ENCODE results near the gene FGF13. TPM values are rescaled to one million over a fixed set of nuclear protein-coding genes. Genes with fewer than 3 reads are reported as not detected.

The FGF13 gene
- total RNA-seq = 10 to 100 TPM in 2 of 5 donors, 1 to 10 TPM in 1, under 1 TPM in 1, not detected in 1; 0.58 to 24.8 (median 7.7) TPM
- polyA plus RNA-seq = 10 to 100 TPM in 1 of 3 donors, 1 to 10 TPM in 2; 3.4 to 11.2 (median 9.7) TPM
- long read RNA-seq, donor 1, full-length matches to known transcripts = 1 of 1 reads
- long read RNA-seq, donor 1, partial matches to known transcripts = 0 of 1 reads
- long read RNA-seq, donor 1, other reads (novel, unspliced or antisense) = 0 of 1 reads
- long read RNA-seq, donor 2, full-length matches to known transcripts = 5 of 10 reads
- long read RNA-seq, donor 2, partial matches to known transcripts = 5 of 10 reads
- long read RNA-seq, donor 2, other reads (novel, unspliced or antisense) = 0 of 10 reads
- long read RNA-seq, donor 3 = 0 reads
- long read RNA-seq, donor 4 = 0 reads
- long read RNA-seq, donor 5, full-length matches to known transcripts = 2 of 2 reads
- long read RNA-seq, donor 5, partial matches to known transcripts = 0 of 2 reads
- long read RNA-seq, donor 5, other reads (novel, unspliced or antisense) = 0 of 2 reads
- long read RNA-seq, donor 6, full-length matches to known transcripts = 3 of 17 reads
- long read RNA-seq, donor 6, partial matches to known transcripts = 14 of 17 reads
- long read RNA-seq, donor 6, other reads (novel, unspliced or antisense) = 0 of 17 reads
- long read RNA-seq, donor 7, full-length matches to known transcripts = 3 of 9 reads
- long read RNA-seq, donor 7, partial matches to known transcripts = 6 of 9 reads
- long read RNA-seq, donor 7, other reads (novel, unspliced or antisense) = 0 of 9 reads
- long read RNA-seq, donor 8, full-length matches to known transcripts = 1 of 6 reads
- long read RNA-seq, donor 8, partial matches to known transcripts = 5 of 6 reads
- long read RNA-seq, donor 8, other reads (novel, unspliced or antisense) = 0 of 6 reads
- long read RNA-seq, donor 9, full-length matches to known transcripts = 2 of 7 reads
- long read RNA-seq, donor 9, partial matches to known transcripts = 5 of 7 reads
- long read RNA-seq, donor 9, other reads (novel, unspliced or antisense) = 0 of 7 reads
- long read RNA-seq, donor 10 = 0 reads

- TF ChIP-seq POLR2AphosphoS5 (IDR thresholded peaks at IDR 0.05) (no peak), CTCF (IDR thresholded peaks at IDR 0.05) (peak in 1 of 7 experiments; percentile 7)
- Histone ChIP-seq H3K27ac (peak within 1 kb of the TSS in 1 of 5 donors; percentile 12), H3K4me3 (peak within 1 kb of the TSS; percentile 47 to 65 (median 53)), H3K9me3 (no peaks in the 10 kb centered on the region), H3K27me3 (peaks cover 0 to 19% (median 0%) of the 10 kb centered on the region in 3 donors), H3K36me3 (no peaks in the 10 kb centered on the region), H3K4me1 (peaks cover 0 to 7% (median 0%) of the 10 kb centered on the region in 4 donors)
- peak; percentile 29 to 72 for DNase-seq
- intact Hi-C loops (cut with DNase I; ENCODE audit: low total_unique reads) = no loop called here
- WGBS, 5 donors = 1 to 35% (median 4%) methylated on average over 35 to 63 of the region's 65 CpGs
These were observed at the start of gene FGF13 for GRCh38 chrX:138711399-138712347. FGF13 (minus strand) TSS chrX:138711717; CDS start chrX:138711003, 714 bp downstream.

GRCh38 chrX:138759217-138759943 is 47.9 kb upstream of the FGF13 start:
- WGBS, 5 donors = 67 to 94% (median 83%) methylated on average over 5 of the region's 5 CpGs

GRCh38 chrX:138756234-138756633 is 44.7 kb upstream of the FGF13 start:
- intact Hi-C loops (cut with DNase I; ENCODE audit: low total_unique reads) = no loop called here
- TF ChIP-seq CTCF (IDR thresholded peaks at IDR 0.05) = no peak
- TF ChIP-seq POLR2AphosphoS5 (IDR thresholded peaks at IDR 0.05) = no peak
- TF ChIP-seq EP300 (IDR thresholded peaks at IDR 0.05) = no peak
- no peak overlapping the region for H3K4me3 ChIP-seq
- no peaks in the 10 kb centered on the region for H3K36me3 ChIP-seq
- H3K27ac ChIP-seq = no peak overlapping the region
- H3K4me1 ChIP-seq = no peaks in the 10 kb centered on the region
- no peaks in the 10 kb centered on the region for H3K9me3 ChIP-seq
- H3K27me3 ChIP-seq = no peaks in the 10 kb centered on the region
- DNase-seq = peak in 1 of 2 donors; percentile 77
- 0 to 8% (median 4%) methylated on average over 2 of the region's 2 CpGs for WGBS, 5 donors

More at GRCh38 chrX:138759217-138759943, 47.9 kb upstream of the FGF13 start:
- TF ChIP-seq EP300 (IDR thresholded peaks at IDR 0.05) (no peak), POLR2AphosphoS5 (IDR thresholded peaks at IDR 0.05) (no peak), POLR2A (IDR thresholded peaks at IDR 0.05) (no peak), CTCF (IDR thresholded peaks at IDR 0.05) (no peak)
- no peaks in the 10 kb centered on the region for H3K9me3 ChIP-seq
- no peaks in the 10 kb centered on the region for H3K27me3 ChIP-seq
- no peaks in the 10 kb centered on the region for H3K4me1 ChIP-seq
- no peaks in the 10 kb centered on the region for H3K36me3 ChIP-seq
- no peak overlapping the region for H3K4me3 ChIP-seq
- no peak overlapping the region for H3K27ac ChIP-seq
- no peak for DNase-seq
- intact Hi-C loops (cut with DNase I; ENCODE audit: low total_unique reads) = no loop called here

Data from stomach (tissue), 19 donors.